Lung (tissue), 12 donors: ENCODE measurements around the gene GFOD2. TPM values are rescaled to one million over a fixed set of nuclear protein-coding genes. Genes with fewer than 3 reads are reported as not detected.

Experiments used
- ATAC-seq: fragments of 200-7000 bp; cut with Tn5 transposase; one replicate; pipeline ENCODE4 v1.9.1; 2020; ENCODE audit warnings: moderate number of reproducible peaks; ENCODE audit not compliant: insufficient read depth, low FRiP score
- DNase-seq, 3 donors: peaks; one replicate each; pipeline ENCODE4 v3.0.0-alpha.2; 2013 to 2017
- H3K27ac ChIP-seq, 2 donors: one replicate each; pipeline ENCODE4 v1.5.1; 2013; ENCODE audit warnings: mild to moderate bottlenecking in 2 of 2, moderate library complexity in 2 of 2, control low read depth in 1 of 2, inconsistent platforms in 1 of 2, low read depth in 1 of 2, low read length in 1 of 2
- H3K27me3 ChIP-seq, 3 donors: one replicate each; pipeline ENCODE4 v1.5.1; 2013; ENCODE audit warnings: low read length in 2 of 3; ENCODE audit not compliant: control insufficient read depth in 3 of 3, insufficient read depth in 3 of 3
- H3K36me3 ChIP-seq, 4 donors: one replicate each; pipeline ENCODE4 v1.5.1; 2013; ENCODE audit warnings: low read length in 4 of 4, mild to moderate bottlenecking in 1 of 4, moderate library complexity in 1 of 4; ENCODE audit not compliant: control insufficient read depth in 4 of 4, insufficient read depth in 4 of 4
- H3K4me1 ChIP-seq, 5 donors: one replicate each; pipeline ENCODE4 v1.5.1; 2013; ENCODE audit warnings: low read length in 5 of 5, mild to moderate bottlenecking in 2 of 5, moderate library complexity in 1 of 5; ENCODE audit not compliant: control insufficient read depth in 5 of 5, insufficient read depth in 5 of 5
- H3K4me3 ChIP-seq: one replicate; pipeline ENCODE4 v1.5.1; 2013; ENCODE audit warnings: mild to moderate bottlenecking, control low read depth, moderate library complexity
- H3K9ac ChIP-seq, 2 donors: one replicate each; pipeline ENCODE4 v1.5.1; 2013; ENCODE audit warnings: low read length in 2 of 2, control low read depth in 1 of 2; ENCODE audit not compliant: insufficient read depth in 1 of 2
- H3K9me3 ChIP-seq, 4 donors: one replicate each; pipeline ENCODE4 v1.5.1; 2013; ENCODE audit warnings: low read length in 3 of 4, mild to moderate bottlenecking in 1 of 4, moderate library complexity in 1 of 4; ENCODE audit not compliant: control insufficient read depth in 4 of 4, insufficient read depth in 3 of 4
- CTCF ChIP-seq: IDR thresholded peaks from 2 replicates; pipeline ENCODE4 v1.5.1; 2012; ENCODE audit warnings: mild to moderate bottlenecking; ENCODE audit errors: control extremely low read depth, extremely low read depth
- WGBS, 2 donors: extraction: QIAGEN DNeasy Blood & Tissue Kit; methylation state at CpG; one replicate each; pipeline ENCODE4 v1.1.7; 2013; 5-methylcytosine and 5-hydroxymethylcytosine counted together
- polyA plus RNA-seq, 2 donors: library from polyadenylated mRNA; stranded (reverse); fragments of 200-250 nt; gene quantifications; one replicate each; pipeline ENCODE4 v1.2.1, GENCODE V29; 2013
- total RNA-seq, 2 donors: library from RNA; depleted of rRNA in 1 of 2; stranded (reverse); fragments of >200 nt in 1 of 2; gene quantifications; one replicate each; pipeline ENCODE4 v1.2.1, GENCODE V29; 2014 to 2021
- donor health status: control.
- donor health status: control.
- donor health status: Bipolar disorder and iron deficiency.
- donor health status: healthy.
- donor health status: DM: yes; HTN: yes; CAD: no.

GFOD2 gene
- total and polyA plus RNA-seq, 4 donors = 10.1 to 26.3 (median 16.1) TPM

- ATAC-seq = no peak
- no peak for TF ChIP-seq CTCF
- no peaks in the 10 kb centered on the region for H3K9me3 ChIP-seq
- peaks cover 0 to 2% (median 0%) of the 10 kb centered on the region in 5 donors for H3K4me1 ChIP-seq
- H3K4me3 ChIP-seq = no peak overlapping the region
- H3K9ac ChIP-seq = no peak overlapping the region
- H3K36me3 ChIP-seq = peaks cover 0 to 8% (median 7%) of the 10 kb centered on the region in 4 donors
- no peak for DNase-seq
- 77 to 98% methylated on average over 3 of the region's 3 CpGs for WGBS, 2 donors
- H3K27ac ChIP-seq = no peak overlapping the region
- H3K27me3 ChIP-seq = no peaks in the 10 kb centered on the region
These were observed 29.7 kb upstream of the GFOD2 start for GRCh38 chr16:67748834-67749233.

GRCh38 chr16:67746846-67747245 lies 27.7 kb upstream of the GFOD2 start:
- DNase-seq (no peak), ATAC-seq (no peak)

GRCh38 chr16:67741118-67741517 lies 22.0 kb upstream of the GFOD2 start:
- no peak for DNase-seq
- H3K27me3 ChIP-seq = no peaks in the 10 kb centered on the region
- WGBS, 2 donors = 77 to 83% methylated on average over 4 of the region's 4 CpGs
- H3K36me3 ChIP-seq = peaks cover 0 to 34% (median 29%) of the 10 kb centered on the region in 4 donors
- H3K4me3 ChIP-seq = no peak overlapping the region
- no peaks in the 10 kb centered on the region for H3K4me1 ChIP-seq
- TF ChIP-seq CTCF = no peak
- H3K9me3 ChIP-seq = no peaks in the 10 kb centered on the region
- no peak overlapping the region for H3K27ac ChIP-seq
- H3K9ac ChIP-seq = no peak overlapping the region
- no peak for ATAC-seq

More at GRCh38 chr16:67746846-67747245, 27.7 kb upstream of the GFOD2 start:
- H3K4me1 ChIP-seq = peaks cover 0 to 2% (median 0%) of the 10 kb centered on the region in 5 donors
- no peaks in the 10 kb centered on the region for H3K27me3 ChIP-seq
- no peak overlapping the region for H3K9ac ChIP-seq
- H3K36me3 ChIP-seq = peaks cover 0 to 23% (median 20%) of the 10 kb centered on the region in 4 donors
- H3K27ac ChIP-seq = no peak overlapping the region
- no peak for TF ChIP-seq CTCF
- H3K9me3 ChIP-seq = no peaks in the 10 kb centered on the region
- no peak overlapping the region for H3K4me3 ChIP-seq

- Histone ChIP-seq H3K4me1 (no peaks in the 10 kb centered on the region), H3K36me3 (peaks cover 0 to 34% (median 29%) of the 10 kb centered on the region in 4 donors), H3K9ac (no peak overlapping the region), H3K9me3 (no peaks in the 10 kb centered on the region), H3K27me3 (no peaks in the 10 kb centered on the region), H3K4me3 (no peak overlapping the region), H3K27ac (no peak overlapping the region)
- no peak for TF ChIP-seq CTCF
- no peak for DNase-seq
- no peak for ATAC-seq
- WGBS, 2 donors = 95 to 99% methylated on average over 3 of the region's 3 CpGs
These were observed 21.3 kb upstream of the GFOD2 start for GRCh38 chr16:67740391-67740790.
